ENCODE results near the gene DRC1.

Gene DRC1

DNA sequence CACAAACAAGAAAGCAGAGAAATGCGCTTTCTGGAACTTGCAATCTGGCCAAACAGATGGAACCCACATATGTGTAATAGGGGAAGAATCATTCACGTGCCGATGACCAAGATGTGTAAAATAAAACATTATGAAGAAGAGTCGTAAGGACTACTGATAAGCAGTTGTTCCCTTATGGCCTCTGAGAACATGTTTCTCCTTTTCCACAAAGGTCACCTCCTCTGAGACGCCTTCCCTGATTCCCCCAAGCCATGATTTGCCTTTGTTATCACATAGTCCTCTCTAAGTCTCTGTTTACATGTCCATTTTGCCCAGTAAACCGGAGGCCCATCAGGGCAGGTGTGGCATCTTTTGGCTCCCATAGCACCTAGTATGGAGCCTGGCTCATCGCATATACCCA, 68.2 kb downstream of the DRC1 start:
- TF ChIP-seq, protein P1, sequence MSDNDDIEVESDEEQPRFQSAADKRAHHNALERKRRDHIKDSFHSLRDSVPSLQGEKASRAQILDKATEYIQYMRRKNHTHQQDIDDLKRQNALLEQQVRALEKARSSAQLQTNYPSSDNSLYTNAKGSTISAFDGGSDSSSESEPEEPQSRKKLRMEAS (IDR thresholded peaks at IDR 0.05), result no peak
- TF ChIP-seq EP300 (IDR thresholded peaks at IDR 0.05; ENCODE audit: borderline replicate concordance), result no peak
- TF ChIP-seq NFIC (IDR thresholded peaks at IDR 0.05), result no peak
- no peak for TF ChIP-seq TCF12 (IDR thresholded peaks at IDR 0.05; ENCODE audit: low read depth)
- no peak for TF ChIP-seq CEBPB (IDR thresholded peaks at IDR 0.05)
- TF ChIP-seq EGR1 (IDR thresholded peaks at IDR 0.05), result no peak
- no peak for TF ChIP-seq RAD21 (IDR thresholded peaks at IDR 0.05; ENCODE audit: low read depth)
- TF ChIP-seq YY1 (IDR thresholded peaks at IDR 0.05; ENCODE audit: low read depth), result no peak
- no peak for TF ChIP-seq CREB1 (IDR thresholded peaks at IDR 0.05; ENCODE audit: low read depth)
- TF ChIP-seq TAF1 (IDR thresholded peaks at IDR 0.05; ENCODE audit: low read depth), result no peak
- TF ChIP-seq, protein P2, sequence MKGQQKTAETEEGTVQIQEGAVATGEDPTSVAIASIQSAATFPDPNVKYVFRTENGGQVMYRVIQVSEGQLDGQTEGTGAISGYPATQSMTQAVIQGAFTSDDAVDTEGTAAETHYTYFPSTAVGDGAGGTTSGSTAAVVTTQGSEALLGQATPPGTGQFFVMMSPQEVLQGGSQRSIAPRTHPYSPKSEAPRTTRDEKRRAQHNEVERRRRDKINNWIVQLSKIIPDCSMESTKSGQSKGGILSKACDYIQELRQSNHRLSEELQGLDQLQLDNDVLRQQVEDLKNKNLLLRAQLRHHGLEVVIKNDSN (IDR thresholded peaks at IDR 0.05), result no peak
- TF ChIP-seq, protein P3, sequence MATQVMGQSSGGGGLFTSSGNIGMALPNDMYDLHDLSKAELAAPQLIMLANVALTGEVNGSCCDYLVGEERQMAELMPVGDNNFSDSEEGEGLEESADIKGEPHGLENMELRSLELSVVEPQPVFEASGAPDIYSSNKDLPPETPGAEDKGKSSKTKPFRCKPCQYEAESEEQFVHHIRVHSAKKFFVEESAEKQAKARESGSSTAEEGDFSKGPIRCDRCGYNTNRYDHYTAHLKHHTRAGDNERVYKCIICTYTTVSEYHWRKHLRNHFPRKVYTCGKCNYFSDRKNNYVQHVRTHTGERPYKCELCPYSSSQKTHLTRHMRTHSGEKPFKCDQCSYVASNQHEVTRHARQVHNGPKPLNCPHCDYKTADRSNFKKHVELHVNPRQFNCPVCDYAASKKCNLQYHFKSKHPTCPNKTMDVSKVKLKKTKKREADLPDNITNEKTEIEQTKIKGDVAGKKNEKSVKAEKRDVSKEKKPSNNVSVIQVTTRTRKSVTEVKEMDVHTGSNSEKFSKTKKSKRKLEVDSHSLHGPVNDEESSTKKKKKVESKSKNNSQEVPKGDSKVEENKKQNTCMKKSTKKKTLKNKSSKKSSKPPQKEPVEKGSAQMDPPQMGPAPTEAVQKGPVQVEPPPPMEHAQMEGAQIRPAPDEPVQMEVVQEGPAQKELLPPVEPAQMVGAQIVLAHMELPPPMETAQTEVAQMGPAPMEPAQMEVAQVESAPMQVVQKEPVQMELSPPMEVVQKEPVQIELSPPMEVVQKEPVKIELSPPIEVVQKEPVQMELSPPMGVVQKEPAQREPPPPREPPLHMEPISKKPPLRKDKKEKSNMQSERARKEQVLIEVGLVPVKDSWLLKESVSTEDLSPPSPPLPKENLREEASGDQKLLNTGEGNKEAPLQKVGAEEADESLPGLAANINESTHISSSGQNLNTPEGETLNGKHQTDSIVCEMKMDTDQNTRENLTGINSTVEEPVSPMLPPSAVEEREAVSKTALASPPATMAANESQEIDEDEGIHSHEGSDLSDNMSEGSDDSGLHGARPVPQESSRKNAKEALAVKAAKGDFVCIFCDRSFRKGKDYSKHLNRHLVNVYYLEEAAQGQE (IDR thresholded peaks at IDR 0.05; ENCODE audit: low read depth), result no peak
- TF ChIP-seq FOXM1 (IDR thresholded peaks at IDR 0.05; ENCODE audit: borderline replicate concordance, low read depth), result no peak
- no peak for TF ChIP-seq TEAD4 (IDR thresholded peaks at IDR 0.05)
- TF ChIP-seq ZBTB7A (IDR thresholded peaks at IDR 0.05; ENCODE audit: low read depth), result no peak

DNA sequence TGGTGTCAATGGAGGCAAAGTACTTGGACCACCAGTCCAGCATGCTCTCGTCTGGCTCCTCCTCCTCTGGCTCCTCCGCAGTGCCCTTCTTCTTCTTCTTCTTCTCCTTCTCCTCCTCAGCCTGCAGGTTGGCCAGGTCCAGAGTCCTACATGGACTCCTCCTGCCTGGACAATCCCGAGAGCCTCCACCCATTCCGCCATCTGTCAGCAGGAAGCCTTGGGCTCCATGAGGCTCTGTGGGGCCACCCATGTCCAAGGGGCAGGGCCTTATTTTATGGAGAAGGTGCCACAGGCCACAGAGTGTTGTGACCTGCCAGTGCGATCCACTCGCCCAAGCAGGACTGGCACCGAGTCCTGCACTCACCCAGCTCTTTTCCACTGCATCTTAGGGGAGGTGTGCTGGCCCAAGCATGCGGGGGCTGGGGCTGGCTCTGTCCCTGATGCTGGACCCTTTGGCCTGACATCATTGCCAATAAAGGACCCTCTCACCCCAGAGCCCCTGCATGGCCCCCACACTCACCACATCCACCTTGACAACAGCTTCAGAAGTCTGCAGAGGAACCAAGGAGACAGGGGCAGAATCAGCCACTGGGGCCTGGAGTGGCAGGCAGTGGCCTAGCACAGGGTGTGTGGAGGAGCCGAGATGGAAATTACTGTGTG, 69.0 kb downstream of the DRC1 start:
- TF ChIP-seq EP300 (IDR thresholded peaks at IDR 0.05; ENCODE audit: borderline replicate concordance) (no peak), TEAD4 (IDR thresholded peaks at IDR 0.05) (no peak), CEBPB (IDR thresholded peaks at IDR 0.05) (no peak), FOXM1 (IDR thresholded peaks at IDR 0.05; ENCODE audit: borderline replicate concordance, low read depth) (no peak), ZBTB7A (IDR thresholded peaks at IDR 0.05; ENCODE audit: low read depth) (no peak), TAF1 (IDR thresholded peaks at IDR 0.05; ENCODE audit: low read depth) (no peak), YY1 (IDR thresholded peaks at IDR 0.05; ENCODE audit: low read depth) (no peak), RAD21 (IDR thresholded peaks at IDR 0.05; ENCODE audit: low read depth) (no peak), CREB1 (IDR thresholded peaks at IDR 0.05; ENCODE audit: low read depth) (no peak), TCF12 (IDR thresholded peaks at IDR 0.05; ENCODE audit: low read depth) (no peak), EGR1 (IDR thresholded peaks at IDR 0.05) (no peak), NFIC (IDR thresholded peaks at IDR 0.05) (no peak)
- TF ChIP-seq, protein P3 (IDR thresholded peaks at IDR 0.05; ENCODE audit: low read depth), result no peak
- TF ChIP-seq, protein P1 (IDR thresholded peaks at IDR 0.05), result no peak
- TF ChIP-seq, protein P2 (IDR thresholded peaks at IDR 0.05), result no peak

DNA sequence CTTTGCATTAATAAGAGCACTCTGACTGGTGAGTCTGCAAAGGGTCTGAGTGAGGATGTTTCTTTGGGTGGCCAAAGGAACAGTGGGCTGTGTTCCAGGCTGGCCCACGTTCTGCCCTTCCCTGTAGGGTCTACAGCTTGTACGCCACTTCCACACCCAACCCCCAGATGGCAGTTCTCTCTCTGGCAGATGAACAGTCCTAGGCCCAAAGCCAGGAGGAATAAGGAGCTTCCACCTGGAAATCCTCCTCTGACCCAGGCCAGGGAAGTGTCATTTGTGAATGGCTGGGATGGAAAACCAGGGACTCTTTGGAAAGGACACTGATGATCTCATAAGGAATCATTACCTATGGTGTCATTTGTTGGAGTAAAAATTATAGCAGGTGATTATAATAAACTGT, 69.6 kb downstream of the DRC1 start:
- TF ChIP-seq RAD21 (IDR thresholded peaks at IDR 0.05; ENCODE audit: low read depth), result peak; percentile 22; the same call in 1 of the 2 replicates
- TF ChIP-seq, protein P1 (IDR thresholded peaks at IDR 0.05), result no peak

DNA sequence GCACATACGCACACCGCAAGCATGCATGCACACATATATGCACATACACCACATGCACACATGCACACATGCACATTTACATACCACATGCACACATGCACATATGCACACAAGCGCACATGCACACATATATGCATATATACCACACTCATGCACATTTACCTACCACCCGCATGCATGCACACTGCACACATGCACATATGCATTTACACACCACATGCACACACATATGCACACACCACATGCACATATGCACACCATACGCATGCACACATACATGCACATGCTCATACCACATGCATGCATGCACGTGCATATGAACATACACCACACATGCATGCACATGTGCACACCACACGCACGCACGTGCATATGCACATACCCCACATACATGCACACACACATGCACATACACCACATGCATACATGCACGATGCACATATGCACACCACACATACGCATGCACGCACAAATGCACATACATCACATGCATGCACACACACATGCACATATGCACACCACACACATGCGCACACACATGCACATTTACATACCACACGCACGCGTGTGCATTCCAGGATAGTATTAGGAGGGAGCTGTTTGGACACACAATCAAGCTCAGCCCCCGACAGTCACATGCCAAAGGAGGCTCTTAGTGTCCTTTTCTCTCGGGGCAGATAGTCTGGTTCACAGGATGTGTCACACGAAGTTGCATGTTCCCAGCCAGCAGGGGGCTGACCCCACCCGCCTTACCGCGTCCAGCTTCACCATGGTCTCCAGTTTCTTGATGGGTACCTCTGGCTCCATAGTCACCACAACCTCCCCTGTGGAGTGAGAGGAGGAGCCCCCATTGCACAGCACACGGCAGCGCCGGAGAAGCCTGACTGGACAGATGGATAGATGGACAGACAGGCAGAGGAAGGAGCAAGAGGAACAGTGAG, 70.3 kb downstream of the DRC1 start:
- no peak for TF ChIP-seq TEAD4 (IDR thresholded peaks at IDR 0.05)
- TF ChIP-seq TCF12 (IDR thresholded peaks at IDR 0.05; ENCODE audit: low read depth), result no peak
- TF ChIP-seq, protein P1 (IDR thresholded peaks at IDR 0.05), result no peak
- no peak for TF ChIP-seq NFIC (IDR thresholded peaks at IDR 0.05)
- TF ChIP-seq, protein P3 (IDR thresholded peaks at IDR 0.05; ENCODE audit: low read depth), result no peak
- no peak for TF ChIP-seq CREB1 (IDR thresholded peaks at IDR 0.05; ENCODE audit: low read depth)
- TF ChIP-seq RAD21 (IDR thresholded peaks at IDR 0.05; ENCODE audit: low read depth), result peak; percentile 40; the same call in 1 of the 2 replicates
